ENCODE results near the gene BDP1.
"Not testable (repeated sequence)": the region's sequence is repeated elsewhere in the genome, so short reads cannot be mapped to it uniquely, and the experiment has no call there.

The BDP1 gene

GRCh38 chr5:71591100-71591499, 135.6 kb downstream of the BDP1 start:
- no peak for DNase-seq (ENCODE audit: low read depth)
- TF ChIP-seq CTCF (conservative IDR thresholded peaks at IDR 0.05; ENCODE audit: low read depth, low read length): no peak
- H3K4me3 ChIP-seq (ENCODE audit: low read depth, low read length): no peak overlapping the region

- DNase-seq (ENCODE audit: low read depth): peak; percentile 29
Observed at GRCh38 chr5:71596169-71596568, 140.7 kb downstream of the BDP1 start.

DNA sequence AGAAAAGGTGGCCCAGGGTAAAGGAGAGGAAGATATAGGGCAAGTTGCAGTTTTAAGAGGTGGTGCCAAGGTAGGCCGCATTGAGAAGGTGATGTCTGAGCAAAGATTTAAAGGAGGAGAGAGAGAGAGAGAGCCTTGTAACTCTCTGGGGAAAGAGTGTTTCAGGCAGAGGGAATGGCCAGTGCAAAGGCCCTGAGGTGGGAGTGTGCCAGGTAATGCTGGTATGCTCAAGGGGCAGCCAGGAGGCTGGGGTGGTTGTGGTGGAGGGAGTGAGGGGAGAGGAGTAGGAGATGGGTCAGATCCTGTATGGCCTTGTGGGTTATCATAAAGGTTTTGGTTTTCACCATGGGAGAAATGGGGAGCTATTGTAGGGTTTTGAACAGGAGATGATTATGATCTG, 141.6 kb downstream of the BDP1 start:
- H3K4me3 ChIP-seq (ENCODE audit: low read depth, low read length): no peak overlapping the region
- TF ChIP-seq CTCF (conservative IDR thresholded peaks at IDR 0.05; ENCODE audit: low read depth, low read length): no peak
- DNase-seq (ENCODE audit: low read depth): no peak

More at GRCh38 chr5:71596169-71596568, 140.7 kb downstream of the BDP1 start:
- TF ChIP-seq CTCF (conservative IDR thresholded peaks at IDR 0.05; ENCODE audit: low read depth, low read length): no peak
- no peak overlapping the region for H3K4me3 ChIP-seq (ENCODE audit: low read depth, low read length)

- no peak for TF ChIP-seq CTCF (conservative IDR thresholded peaks at IDR 0.05; ENCODE audit: low read depth, low read length)
- peak; percentile 14 for DNase-seq (ENCODE audit: low read depth)
- no peak overlapping the region for H3K4me3 ChIP-seq (ENCODE audit: low read depth, low read length)
Observed at GRCh38 chr5:71600783-71601182, 145.3 kb downstream of the BDP1 start.

- DNase-seq (ENCODE audit: low read depth): peak; percentile 98
- H3K4me3 ChIP-seq (ENCODE audit: low read depth, low read length): no peak overlapping the region
- peak; percentile 77 for TF ChIP-seq CTCF (conservative IDR thresholded peaks at IDR 0.05; ENCODE audit: low read depth, low read length)
Observed at GRCh38 chr5:71601222-71602026, 146.0 kb downstream of the BDP1 start.

GRCh38 chr5:71609916-71610315, 154.5 kb downstream of the BDP1 start:
- H3K4me3 ChIP-seq (ENCODE audit: low read depth, low read length); DNase-seq (ENCODE audit: low read depth): not testable (repeated sequence)

GRCh38 chr5:71615809-71616208, 160.4 kb downstream of the BDP1 start:
- no peak for DNase-seq (ENCODE audit: low read depth)
- H3K4me3 ChIP-seq (ENCODE audit: low read depth, low read length): no peak overlapping the region

More at GRCh38 chr5:71615809-71616208, 160.4 kb downstream of the BDP1 start:
- no peak for TF ChIP-seq CTCF (conservative IDR thresholded peaks at IDR 0.05; ENCODE audit: low read depth, low read length)

Data from choroid plexus epithelial cell (primary cell).